Neural cell (in vitro differentiated cells): ENCODE measurements around the gene ATN1.

Experiments used
- CTCF ChIP-seq: fragments of 450-650 bp; IDR thresholded peaks from 2 replicates; pipeline ENCODE4 v1.5.1; 2014; ENCODE audit warnings: antibody characterized with exemption, mild to moderate bottlenecking, moderate library complexity; ENCODE audit not compliant: poor library complexity, severe bottlenecking
- EZH2 ChIP-seq: fragments of 200-600, 300-800 bp; shearing (Covaris generic), sonication (generic); IDR thresholded peaks from 2 replicates; pipeline ENCODE4 v1.6.1; 2014; ENCODE audit warnings: antibody characterized with exemption, low read length, borderline replicate concordance, mild to moderate bottlenecking; ENCODE audit not compliant: insufficient read depth, poor library complexity, severe bottlenecking
- TAF1 ChIP-seq: IDR thresholded peaks from 2 replicates; pipeline ENCODE4 v1.6.1; 2012; ENCODE audit warnings: low read depth

- TF ChIP-seq EZH2 = no peak
- TF ChIP-seq CTCF = no peak
- TF ChIP-seq TAF1 = no peak
Measured at GRCh38 chr12:6921996-6922946, 5.5 kb upstream of the ATN1 start.
